Testis (tissue), 3 donors: ENCODE measurements around the gene VAV2. TPM values are rescaled to one million over a fixed set of nuclear protein-coding genes. Genes with fewer than 3 reads are reported as not detected.

ENCODE experiments used
- DNase-seq: peaks from one replicate; pipeline ENCODE4 v3.0.0-alpha.2; 2019
- H3K27ac ChIP-seq, 2 donors: fragments of 200-600 bp; sonication (generic); one replicate each; pipeline ENCODE4 v1.5.1; 2019
- H3K27me3 ChIP-seq: fragments of 200-600 bp; sonication (generic); one replicate; pipeline ENCODE4 v1.5.1; 2019
- H3K36me3 ChIP-seq: fragments of 200-600 bp; sonication (generic); one replicate; pipeline ENCODE4 v1.5.1; 2017; ENCODE audit warnings: low read depth; ENCODE audit errors: missing control alignments
- H3K4me1 ChIP-seq: fragments of 200-600 bp; sonication (generic); one replicate; pipeline ENCODE4 v1.5.1; 2019
- H3K4me3 ChIP-seq, 2 donors: fragments of 200-600 bp; sonication (generic); one replicate each; pipeline ENCODE4 v1.5.1; 2017 to 2019
- H3K9me3 ChIP-seq: fragments of 200-600 bp; sonication (generic); one replicate; pipeline ENCODE4 v1.5.1; 2017
- POLR2A ChIP-seq: fragments of 450-650 bp; IDR thresholded peaks from one replicate; pipeline ENCODE4 v1.6.1; 2017; ENCODE audit warnings: antibody characterized with exemption, mild to moderate bottlenecking, moderate library complexity
- WGBS, 2 donors: methylation state at CpG; one replicate each; pipeline ENCODE4 v1.1.5; 2018; 5-methylcytosine and 5-hydroxymethylcytosine counted together
- intact Hi-C: fragments of 100-400 bp; cut with DNase I; formaldehyde crosslinking; loops from one replicate; pipeline ENCODE4 v1.15.1; 2023; ENCODE audit warnings: low total_unique reads
- polyA plus RNA-seq: library from polyadenylated mRNA; stranded (reverse); fragments of 350-450 nt; fragmentation: Illumina TruSeq; extraction: RNeasy Lipid Tissue Mini Kit (QIAGEN cat#74804); gene quantifications from one replicate; pipeline ENCODE4 v1.2.3, GENCODE V29; 2014; ENCODE audit warnings: low read depth, low replicate concordance; ENCODE audit not compliant: insufficient read depth
- total RNA-seq, 2 donors: library from RNA; depleted of rRNA; stranded (reverse); fragments of >200 nt; gene quantifications; one replicate each; pipeline ENCODE4 v1.2.3, GENCODE V29; 2016
- TF ChIP-seq, protein P1 (sequence below), 3 experiments: fragments of 450-650 bp in 2 of 3; fragments of 200-600 bp in 1 of 3; sonication (generic) in 1 of 3; IDR thresholded peaks; one replicate each; pipeline ENCODE4 v1.5.1; 2016 to 2019; ENCODE audit warnings: antibody characterized with exemption in 3 of 3, mild to moderate bottlenecking in 2 of 3, moderate library complexity in 1 of 3

VAV2 gene
- total and polyA plus RNA-seq, 3 donors from 2014 or later, result 11.0 to 14.1 (median 12.2) TPM

DNA sequence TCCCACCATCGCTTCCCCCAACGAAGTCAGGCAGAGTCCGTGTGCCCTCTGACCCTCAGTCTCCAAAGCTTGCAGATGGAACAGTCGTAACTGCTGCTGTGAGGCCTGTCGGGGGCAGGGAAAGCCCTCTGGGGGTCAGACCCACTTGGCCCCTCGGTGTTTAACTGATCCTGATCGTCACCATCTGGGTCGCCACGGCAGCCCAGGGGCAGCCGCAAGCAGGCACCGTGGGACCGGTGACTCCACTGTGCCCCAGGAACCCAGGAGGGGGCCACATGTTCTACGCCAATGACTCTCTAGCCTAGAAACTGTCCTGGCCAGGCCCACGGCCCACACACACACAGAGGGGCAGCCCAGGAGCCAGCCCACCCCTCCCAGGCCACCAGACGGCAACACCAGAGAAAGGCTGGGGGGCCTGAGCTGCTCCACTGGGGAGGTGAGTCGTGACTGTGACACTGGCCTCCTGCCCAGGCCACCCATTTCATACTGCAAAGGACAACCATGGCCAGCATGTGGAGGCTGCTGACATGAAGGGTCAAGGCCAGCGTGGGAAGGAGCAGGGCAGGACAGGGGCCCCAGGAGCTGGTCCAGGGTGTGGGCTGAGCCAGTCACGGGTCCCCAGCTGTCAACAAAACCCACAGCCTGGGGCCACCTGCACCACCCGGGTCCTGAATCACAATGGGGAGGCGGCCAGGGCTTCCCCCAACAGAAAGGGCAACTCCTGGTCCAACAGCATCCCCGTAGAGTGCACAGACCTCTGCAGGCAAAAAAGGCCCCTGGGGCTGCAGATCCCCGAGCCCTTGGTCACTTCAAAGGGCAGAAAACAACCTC, 20.8 kb downstream of the VAV2 start:
- no peaks in the 10 kb centered on the region for H3K9me3 ChIP-seq
- H3K36me3 ChIP-seq, result no peaks in the 10 kb centered on the region
- peaks cover 5% of the 10 kb centered on the region for H3K4me1 ChIP-seq
- H3K4me3 ChIP-seq, result no peak overlapping the region
- intact Hi-C loops, result no loop called here
- no peak overlapping the region for H3K27ac ChIP-seq
- 74 to 82% methylated on average over 9 to 22 of the region's 22 CpGs for WGBS, 2 donors
- no peaks in the 10 kb centered on the region for H3K27me3 ChIP-seq
- no peak for DNase-seq
- TF ChIP-seq POLR2A, result no peak
- TF ChIP-seq, protein P1, sequence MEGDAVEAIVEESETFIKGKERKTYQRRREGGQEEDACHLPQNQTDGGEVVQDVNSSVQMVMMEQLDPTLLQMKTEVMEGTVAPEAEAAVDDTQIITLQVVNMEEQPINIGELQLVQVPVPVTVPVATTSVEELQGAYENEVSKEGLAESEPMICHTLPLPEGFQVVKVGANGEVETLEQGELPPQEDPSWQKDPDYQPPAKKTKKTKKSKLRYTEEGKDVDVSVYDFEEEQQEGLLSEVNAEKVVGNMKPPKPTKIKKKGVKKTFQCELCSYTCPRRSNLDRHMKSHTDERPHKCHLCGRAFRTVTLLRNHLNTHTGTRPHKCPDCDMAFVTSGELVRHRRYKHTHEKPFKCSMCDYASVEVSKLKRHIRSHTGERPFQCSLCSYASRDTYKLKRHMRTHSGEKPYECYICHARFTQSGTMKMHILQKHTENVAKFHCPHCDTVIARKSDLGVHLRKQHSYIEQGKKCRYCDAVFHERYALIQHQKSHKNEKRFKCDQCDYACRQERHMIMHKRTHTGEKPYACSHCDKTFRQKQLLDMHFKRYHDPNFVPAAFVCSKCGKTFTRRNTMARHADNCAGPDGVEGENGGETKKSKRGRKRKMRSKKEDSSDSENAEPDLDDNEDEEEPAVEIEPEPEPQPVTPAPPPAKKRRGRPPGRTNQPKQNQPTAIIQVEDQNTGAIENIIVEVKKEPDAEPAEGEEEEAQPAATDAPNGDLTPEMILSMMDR (IDR thresholded peaks at IDR 0.05), result no peak

DNA sequence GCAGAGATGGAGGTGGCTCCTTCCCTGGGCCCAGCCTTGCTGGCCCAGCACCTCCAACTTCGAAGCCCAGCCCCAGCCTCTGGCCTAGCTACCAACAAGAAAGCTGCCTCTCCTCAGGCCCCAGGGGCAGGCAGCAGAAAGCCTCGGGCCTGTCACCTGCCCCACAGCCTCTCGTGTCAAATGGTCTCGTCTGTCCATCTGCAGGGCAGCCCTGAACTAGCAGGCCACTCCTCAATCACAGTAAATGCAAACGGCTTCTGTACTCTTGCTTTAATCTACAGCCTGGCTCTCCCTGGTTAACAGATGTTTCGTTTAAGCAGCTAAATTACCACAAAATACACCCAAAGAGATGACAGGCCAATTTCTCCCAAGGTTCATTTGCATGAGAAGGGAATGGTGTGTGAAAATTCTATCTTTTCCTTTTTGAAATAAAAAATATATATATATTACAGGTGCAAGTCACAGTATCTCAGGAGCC, 21.5 kb downstream of the VAV2 start:
- WGBS, 2 donors, result 80 to 90% methylated on average over 5 to 6 of the region's 6 CpGs
- H3K27ac ChIP-seq, result no peak overlapping the region
- intact Hi-C loops, result no loop called here
- TF ChIP-seq, protein P1 (IDR thresholded peaks at IDR 0.05), result no peak
- TF ChIP-seq POLR2A, result no peak
- no peaks in the 10 kb centered on the region for H3K9me3 ChIP-seq
- H3K4me3 ChIP-seq, result no peak overlapping the region
- no peak for DNase-seq
- no peaks in the 10 kb centered on the region for H3K27me3 ChIP-seq
- H3K4me1 ChIP-seq, result peaks cover 5% of the 10 kb centered on the region
- no peaks in the 10 kb centered on the region for H3K36me3 ChIP-seq

DNA sequence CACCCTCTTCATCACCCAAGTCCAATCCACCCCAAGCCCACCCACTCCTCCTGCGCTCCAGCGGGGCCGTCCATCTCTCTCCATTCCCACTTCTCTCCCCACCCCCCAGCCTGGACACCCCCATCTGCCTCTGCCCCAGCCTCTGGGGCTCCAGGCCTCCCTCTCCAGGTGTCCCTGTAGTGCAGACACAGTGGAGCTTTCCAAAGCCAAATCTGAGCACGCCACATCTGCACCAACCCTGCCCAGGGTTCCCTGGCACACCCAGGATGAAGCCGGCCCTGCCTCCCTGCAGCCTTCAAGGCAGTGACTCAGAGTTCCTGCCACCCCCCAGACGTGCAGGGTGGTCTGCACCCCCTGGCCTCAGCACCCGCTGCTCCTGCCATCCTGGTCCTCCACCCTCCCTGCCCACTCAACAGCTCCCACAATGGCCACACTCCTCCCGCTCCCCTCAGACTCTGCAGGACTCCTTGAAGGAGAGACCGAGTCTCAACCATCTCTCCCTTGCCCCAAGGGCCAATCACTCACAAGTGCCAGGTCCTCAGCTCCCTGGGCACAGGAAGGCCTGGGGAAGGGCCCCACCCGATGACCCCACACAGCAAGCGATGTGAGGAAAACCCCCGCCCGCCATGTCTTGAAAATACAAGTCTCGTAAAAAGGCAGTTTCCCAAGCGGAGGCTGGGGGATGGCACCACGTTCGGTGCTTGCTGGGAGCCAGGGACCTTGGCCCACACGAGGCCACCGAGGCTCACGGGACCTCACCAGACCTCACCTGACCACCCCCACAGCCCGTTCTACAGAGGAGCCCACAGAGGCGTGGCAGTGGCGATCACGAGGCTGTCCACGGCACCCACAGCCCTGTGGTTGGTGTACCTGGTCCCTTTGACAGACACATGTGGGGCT, 22.2 kb downstream of the VAV2 start:
- peaks cover 5% of the 10 kb centered on the region for H3K4me1 ChIP-seq
- DNase-seq, result no peak
- WGBS, 2 donors, result 83 to 96% methylated on average over 11 to 18 of the region's 25 CpGs
- TF ChIP-seq, protein P1 (IDR thresholded peaks at IDR 0.05), result no peak
- no peak for TF ChIP-seq POLR2A
- no peak overlapping the region for H3K27ac ChIP-seq
- no peaks in the 10 kb centered on the region for H3K9me3 ChIP-seq
- no peak overlapping the region for H3K4me3 ChIP-seq
- H3K27me3 ChIP-seq, result no peaks in the 10 kb centered on the region
- intact Hi-C loops, result no loop called here
- no peaks in the 10 kb centered on the region for H3K36me3 ChIP-seq

DNA sequence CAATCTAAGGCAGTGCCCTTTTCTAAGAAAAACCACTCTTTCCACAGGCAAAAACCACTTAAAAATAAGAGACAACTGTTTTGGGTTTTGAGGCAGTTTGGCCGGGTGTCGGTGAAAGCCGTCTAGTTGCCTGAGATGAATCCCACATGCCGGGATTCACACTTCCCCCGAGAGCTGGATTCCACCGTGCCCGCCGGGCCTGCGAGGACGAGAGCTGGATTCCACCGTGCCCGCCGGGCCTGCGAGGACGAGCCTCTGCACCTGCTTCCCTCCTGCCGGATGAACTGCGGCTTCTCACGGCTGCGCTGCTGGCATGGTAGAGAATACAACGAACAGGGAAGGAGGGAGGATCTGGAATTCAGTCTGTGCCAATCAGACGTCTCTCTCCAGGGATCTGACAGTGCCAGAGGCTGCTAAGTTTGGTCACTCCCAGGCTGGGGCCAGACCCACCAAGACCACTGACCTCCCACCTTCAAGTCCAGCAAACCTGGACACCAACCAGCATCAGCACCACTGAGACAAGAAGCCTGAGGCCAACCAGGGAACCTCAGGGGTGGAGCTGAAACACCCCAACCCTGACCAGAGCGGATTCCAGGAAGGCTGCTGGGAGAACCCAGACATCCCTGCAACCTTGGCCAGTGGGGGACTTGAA, 23.0 kb downstream of the VAV2 start:
- Histone ChIP-seq H3K27ac (no peak overlapping the region), H3K27me3 (no peaks in the 10 kb centered on the region), H3K9me3 (no peaks in the 10 kb centered on the region), H3K4me1 (peaks cover 5% of the 10 kb centered on the region), H3K4me3 (no peak overlapping the region), H3K36me3 (no peaks in the 10 kb centered on the region)
- WGBS, 2 donors, result 86 to 90% methylated on average over 18 to 22 of the region's 22 CpGs
- no peak for TF ChIP-seq POLR2A
- TF ChIP-seq, protein P1 (IDR thresholded peaks at IDR 0.05), result no peak
- DNase-seq, result no peak
- intact Hi-C loops, result no loop called here
